IPS DF 6.9 (cell line): Measurements from ENCODE around the gene DDX31.

Source experiments
- DNase-seq: peaks from one replicate; pipeline ENCODE4 v3.0.0-alpha.2; 2013; ENCODE audit warnings: low read depth, low spot score
- H3K27ac ChIP-seq: one replicate; pipeline ENCODE4 v1.5.1; 2013; ENCODE audit warnings: low read length, control low read depth
- H3K27me3 ChIP-seq: 2 replicates; pipeline ENCODE4 v1.6.1; 2013; ENCODE audit warnings: mild to moderate bottlenecking, low read length; ENCODE audit not compliant: control insufficient read depth, insufficient read depth
- H3K36me3 ChIP-seq: 2 replicates; pipeline ENCODE4 v1.6.1; 2013; ENCODE audit warnings: low read length; ENCODE audit not compliant: control insufficient read depth, insufficient read depth
- H3K4me1 ChIP-seq: 2 replicates; pipeline ENCODE4 v1.6.1; 2013; ENCODE audit warnings: low read length; ENCODE audit not compliant: control insufficient read depth, insufficient read depth
- H3K4me3 ChIP-seq: 2 replicates; pipeline ENCODE4 v1.5.1; 2013; ENCODE audit warnings: mild to moderate bottlenecking, low read length
- H3K9me3 ChIP-seq: 2 replicates; pipeline ENCODE4 v1.6.1; 2013; ENCODE audit warnings: low read length, inconsistent platforms; ENCODE audit not compliant: control insufficient read depth, insufficient read depth
- WGBS: extraction: QIAGEN DNeasy Blood & Tissue Kit; methylation state at CpG from one replicate; pipeline ENCODE4 v1.1.7; 2013; ENCODE audit warnings: mixed read lengths, missing lambda C conversion rate; ENCODE audit not compliant: insufficient read length, insufficient coverage; 5-methylcytosine and 5-hydroxymethylcytosine counted together

DDX31 gene

DNA sequence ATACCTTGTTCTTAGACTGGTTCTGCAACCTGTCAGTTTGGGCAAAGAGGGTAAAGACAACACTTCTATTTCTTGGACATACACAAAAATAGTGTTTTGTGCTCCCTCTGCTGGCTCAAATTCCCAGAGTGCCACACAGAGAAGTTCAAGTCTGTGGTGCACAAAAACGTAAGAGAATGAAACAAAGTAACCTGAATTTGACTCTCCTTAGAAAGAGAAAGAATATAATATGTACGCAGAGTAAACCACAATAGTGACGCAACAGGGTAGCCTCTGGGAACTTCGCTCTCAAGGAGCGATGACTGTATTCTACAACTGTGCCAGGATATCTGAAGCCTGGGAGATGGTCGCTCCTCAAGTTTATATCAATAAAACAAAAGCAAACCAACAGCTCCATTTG, 18.5 kb downstream of the DDX31 start:
- Histone ChIP-seq H3K9me3 (no peaks in the 10 kb centered on the region), H3K36me3 (peaks cover 9% of the 10 kb centered on the region), H3K4me1 (no peaks in the 10 kb centered on the region), H3K4me3 (no peak overlapping the region), H3K27me3 (no peaks in the 10 kb centered on the region), H3K27ac (no peak overlapping the region)
- no peak for DNase-seq
- no CpG with 5 or more reads among the region's 6 CpGs for WGBS

DNA sequence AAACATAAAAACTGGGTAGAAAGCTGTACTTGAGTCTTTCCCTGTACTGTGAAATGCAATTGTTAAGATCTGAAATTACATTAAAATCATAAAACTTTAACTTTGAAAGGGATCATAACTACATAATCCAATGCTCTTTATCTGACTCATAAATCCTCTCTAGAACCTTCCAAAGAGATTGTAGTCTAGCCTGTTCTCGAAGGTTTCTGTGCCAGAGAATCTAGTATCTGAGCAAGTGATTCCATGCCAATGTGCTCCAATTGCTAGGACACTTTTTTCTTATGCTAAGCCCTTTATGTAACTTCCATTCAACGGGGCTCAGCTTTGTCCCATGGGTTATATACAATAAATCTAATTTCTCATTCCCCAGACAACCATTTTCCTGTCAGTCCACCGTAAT, 21.1 kb downstream of the DDX31 start:
- Histone ChIP-seq H3K27me3 (no peaks in the 10 kb centered on the region), H3K9me3 (no peaks in the 10 kb centered on the region), H3K4me1 (no peaks in the 10 kb centered on the region), H3K27ac (no peak overlapping the region), H3K36me3 (peaks cover 17% of the 10 kb centered on the region), H3K4me3 (no peak overlapping the region)
- no CpG with 5 or more reads among the region's 3 CpGs for WGBS
- no peak for DNase-seq

DNA sequence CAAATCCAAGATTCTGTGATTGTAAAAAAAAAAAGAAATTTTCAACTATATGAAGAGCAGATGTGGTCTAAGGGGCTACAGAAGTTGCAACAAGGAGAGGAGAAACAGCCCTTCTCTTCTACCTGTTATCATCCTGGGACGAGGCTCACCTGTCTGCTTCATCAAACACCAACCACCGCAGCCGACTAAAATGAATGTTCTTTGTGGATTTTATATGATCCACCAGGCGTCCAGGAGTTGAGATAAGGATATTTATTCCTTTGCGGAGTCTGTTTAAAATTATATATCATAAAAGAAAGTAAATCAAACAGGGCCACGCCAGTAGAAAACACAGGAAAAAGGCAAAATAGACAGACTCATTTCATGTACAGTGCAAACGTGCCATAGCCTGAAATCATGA, 21.5 kb downstream of the DDX31 start:
- H3K4me1 ChIP-seq = no peaks in the 10 kb centered on the region
- WGBS = no CpG with 5 or more reads among the region's 7 CpGs
- no peaks in the 10 kb centered on the region for H3K27me3 ChIP-seq
- H3K9me3 ChIP-seq = no peaks in the 10 kb centered on the region
- peaks cover 17% of the 10 kb centered on the region for H3K36me3 ChIP-seq
- DNase-seq = no peak
- no peak overlapping the region for H3K4me3 ChIP-seq
- no peak overlapping the region for H3K27ac ChIP-seq

DNA sequence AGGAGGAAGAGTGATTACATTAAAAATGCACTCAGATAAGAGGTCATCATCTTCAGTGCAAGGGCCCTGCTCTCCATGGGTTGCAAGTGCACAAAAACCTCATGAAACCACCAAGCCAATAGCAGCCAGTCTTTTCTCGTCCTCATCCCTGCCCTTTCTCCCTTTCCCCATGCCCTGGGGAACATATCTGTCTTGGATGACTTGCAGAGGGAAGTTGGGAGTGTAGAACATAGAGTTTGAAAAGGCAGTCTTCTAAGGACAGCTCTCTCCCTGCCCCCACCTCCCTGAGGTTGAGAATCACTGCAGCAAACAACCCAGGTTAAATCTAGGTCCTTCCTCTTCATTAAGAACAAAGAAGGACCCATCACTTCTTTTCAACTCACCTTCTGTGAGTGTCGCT, 22.0 kb downstream of the DDX31 start:
- no peak overlapping the region for H3K4me3 ChIP-seq
- H3K9me3 ChIP-seq = no peaks in the 10 kb centered on the region
- DNase-seq = no peak
- H3K4me1 ChIP-seq = no peaks in the 10 kb centered on the region
- H3K36me3 ChIP-seq = peaks cover 17% of the 10 kb centered on the region
- no peaks in the 10 kb centered on the region for H3K27me3 ChIP-seq
- no peak overlapping the region for H3K27ac ChIP-seq
- no CpG with 5 or more reads among the region's 2 CpGs for WGBS

DNA sequence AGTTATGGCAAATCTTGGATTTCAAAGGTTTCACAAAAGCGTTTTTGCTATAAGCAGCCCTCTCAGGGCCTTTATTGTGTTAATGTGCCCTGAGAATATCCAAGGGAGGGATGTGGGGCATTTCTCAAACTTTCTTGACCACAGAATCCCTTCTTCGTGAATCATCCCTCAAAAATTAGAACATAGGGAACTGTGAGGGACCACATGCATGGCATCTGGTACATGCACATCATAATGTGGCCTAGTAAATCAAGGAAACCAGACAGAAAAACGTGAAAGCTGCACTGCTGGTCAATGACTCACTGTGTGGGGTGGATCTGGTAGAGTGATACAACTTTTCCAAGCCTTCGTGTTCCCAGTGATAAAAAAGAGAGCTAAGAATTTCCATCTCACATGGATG, 22.4 kb downstream of the DDX31 start:
- no peaks in the 10 kb centered on the region for H3K4me1 ChIP-seq
- H3K9me3 ChIP-seq = no peaks in the 10 kb centered on the region
- no peaks in the 10 kb centered on the region for H3K27me3 ChIP-seq
- peaks cover 17% of the 10 kb centered on the region for H3K36me3 ChIP-seq
- no CpG with 5 or more reads among the region's 4 CpGs for WGBS
- DNase-seq = no peak
- no peak overlapping the region for H3K27ac ChIP-seq
- H3K4me3 ChIP-seq = no peak overlapping the region

DNA sequence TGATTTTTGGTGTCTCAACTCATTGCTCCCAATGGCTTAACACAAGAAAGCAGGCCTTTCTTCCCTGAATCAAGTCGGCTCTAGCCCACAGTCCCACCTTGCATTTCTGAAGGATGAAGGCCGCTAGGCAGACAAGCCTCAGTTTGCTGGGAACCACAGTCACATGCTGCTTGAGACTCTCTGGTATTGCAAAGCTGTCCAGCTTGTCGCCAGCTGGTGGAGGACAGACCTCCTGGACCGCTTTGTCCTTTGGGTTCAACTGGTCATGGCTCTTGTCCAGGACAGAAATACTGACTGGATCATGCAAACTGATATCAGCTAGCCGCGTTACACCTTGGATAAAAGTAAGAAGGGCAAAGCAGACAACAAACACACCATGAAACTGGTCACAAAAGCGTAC, 23.1 kb downstream of the DDX31 start:
- Histone ChIP-seq H3K4me3 (no peak overlapping the region), H3K4me1 (no peaks in the 10 kb centered on the region), H3K36me3 (peaks cover 17% of the 10 kb centered on the region), H3K27ac (no peak overlapping the region), H3K9me3 (no peaks in the 10 kb centered on the region), H3K27me3 (no peaks in the 10 kb centered on the region)
- DNase-seq = no peak
- no CpG with 5 or more reads among the region's 7 CpGs for WGBS

DNA sequence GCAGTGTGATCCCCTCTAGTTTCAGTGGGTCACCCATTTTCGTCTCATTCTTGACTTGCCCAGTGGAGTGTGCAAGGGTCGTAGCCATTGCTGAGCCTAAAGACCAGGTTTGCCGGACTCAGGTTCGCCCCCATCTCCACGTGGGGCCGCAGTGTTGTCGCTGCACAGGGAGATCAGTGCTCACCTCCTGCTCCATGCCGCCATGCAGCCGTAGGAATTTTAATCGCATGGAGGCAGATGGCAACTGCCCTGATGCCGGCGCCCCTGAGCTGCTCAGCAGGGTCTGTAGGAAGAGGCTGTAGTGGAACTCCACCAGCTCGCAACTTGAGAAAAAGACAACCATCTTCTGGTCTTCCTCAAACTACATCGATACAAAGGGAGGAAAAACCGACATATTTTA, 24.1 kb downstream of the DDX31 start:
- no CpG with 5 or more reads among the region's 15 CpGs for WGBS
- H3K27ac ChIP-seq = no peak overlapping the region
- no peaks in the 10 kb centered on the region for H3K9me3 ChIP-seq
- H3K4me3 ChIP-seq = no peak overlapping the region
- H3K4me1 ChIP-seq = no peaks in the 10 kb centered on the region
- H3K27me3 ChIP-seq = no peaks in the 10 kb centered on the region
- DNase-seq = no peak
- H3K36me3 ChIP-seq = peaks cover 17% of the 10 kb centered on the region

DNA sequence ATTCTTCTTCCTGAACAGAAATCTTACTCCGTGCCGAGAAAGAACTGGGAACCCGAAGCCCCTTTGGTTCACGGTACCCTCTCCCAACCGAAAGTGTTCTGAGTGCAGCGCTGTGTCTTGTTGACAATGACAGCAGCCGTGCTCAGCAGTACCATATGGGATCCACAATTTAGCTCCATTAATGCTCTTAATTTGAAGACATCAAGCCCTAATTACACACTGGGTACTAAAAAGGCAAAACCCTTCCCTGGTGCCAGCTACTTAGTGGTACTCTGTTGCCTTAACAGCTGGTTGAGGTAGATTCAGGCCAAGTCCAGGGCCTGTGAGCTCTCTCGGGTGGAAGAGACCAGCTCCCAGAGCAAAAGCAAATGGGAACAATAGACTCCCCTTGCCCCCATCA, 24.5 kb downstream of the DDX31 start:
- Histone ChIP-seq H3K27me3 (no peaks in the 10 kb centered on the region), H3K9me3 (no peaks in the 10 kb centered on the region), H3K4me3 (no peak overlapping the region), H3K36me3 (peaks cover 17% of the 10 kb centered on the region), H3K4me1 (no peaks in the 10 kb centered on the region), H3K27ac (no peak overlapping the region)
- WGBS = no CpG with 5 or more reads among the region's 8 CpGs
- DNase-seq = no peak

DNA sequence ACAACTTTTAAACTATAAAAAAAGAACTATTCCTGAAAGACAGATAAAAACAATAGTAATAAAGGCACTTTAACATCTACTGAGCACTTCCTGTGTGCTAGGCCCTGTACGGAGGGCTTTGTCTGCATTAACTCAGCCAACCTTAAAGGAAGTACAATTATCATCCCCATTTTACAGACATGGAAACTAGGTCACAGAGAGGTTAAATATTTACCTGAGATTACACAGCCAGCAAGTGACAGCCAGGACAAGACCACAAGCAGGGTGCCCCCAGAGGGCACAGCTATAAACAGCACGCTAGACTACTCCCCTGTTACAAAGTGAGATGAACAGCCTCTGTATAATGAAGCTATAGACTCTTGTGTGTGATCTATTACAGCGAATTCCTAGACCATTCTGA, 25.5 kb downstream of the DDX31 start:
- no CpG with 5 or more reads among the region's 3 CpGs for WGBS
- no peak overlapping the region for H3K4me3 ChIP-seq
- H3K4me1 ChIP-seq = no peaks in the 10 kb centered on the region
- H3K27me3 ChIP-seq = no peaks in the 10 kb centered on the region
- no peak overlapping the region for H3K27ac ChIP-seq
- H3K9me3 ChIP-seq = no peaks in the 10 kb centered on the region
- no peak for DNase-seq
- peaks cover 17% of the 10 kb centered on the region for H3K36me3 ChIP-seq

DNA sequence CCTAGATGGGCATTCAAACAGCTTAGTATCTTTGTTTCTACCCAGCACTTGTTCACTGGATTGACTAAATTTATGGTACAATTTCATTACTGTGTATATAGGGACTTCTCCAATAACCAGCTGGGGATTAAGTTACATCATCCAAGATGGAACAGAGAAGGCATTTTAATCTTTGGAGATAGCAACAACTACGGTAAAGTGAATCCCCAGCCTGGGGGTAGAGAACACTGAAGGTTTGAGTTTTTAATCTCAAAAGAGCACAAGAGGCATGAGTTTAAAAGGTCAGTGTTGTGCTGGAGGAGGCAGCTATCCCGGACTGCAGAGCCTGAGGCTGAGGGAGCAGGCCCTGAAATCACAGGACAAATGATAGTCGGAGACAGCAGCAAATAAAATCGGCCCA, 28.6 kb downstream of the DDX31 start:
- Histone ChIP-seq H3K36me3 (peaks cover 8% of the 10 kb centered on the region; the same call in 1 of the 2 replicates), H3K27ac (no peak overlapping the region), H3K4me3 (no peak overlapping the region), H3K27me3 (no peaks in the 10 kb centered on the region), H3K4me1 (no peaks in the 10 kb centered on the region), H3K9me3 (no peaks in the 10 kb centered on the region)
- no peak for DNase-seq
- no CpG with 5 or more reads among the region's 4 CpGs for WGBS

DNA sequence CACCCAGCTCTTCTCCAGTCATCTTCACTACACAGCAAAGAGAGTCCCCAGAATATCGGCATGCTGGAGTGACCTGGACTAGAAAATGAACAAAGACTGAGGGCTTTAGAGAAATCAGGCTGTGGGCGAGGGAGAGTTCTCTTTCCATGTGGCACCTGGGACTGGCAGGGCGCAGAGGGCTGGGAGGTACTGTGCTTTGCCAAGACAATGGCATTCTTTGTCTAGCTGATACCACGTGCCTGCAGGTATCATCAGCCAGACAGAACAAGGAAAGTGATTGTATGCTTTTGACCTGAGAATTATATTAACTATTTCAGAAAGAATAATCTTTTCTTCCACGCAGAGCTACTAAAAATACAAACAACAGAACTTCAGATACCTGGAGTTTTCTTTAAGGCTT, 30.5 kb downstream of the DDX31 start:
- Histone ChIP-seq H3K4me3 (no peak overlapping the region), H3K9me3 (no peaks in the 10 kb centered on the region), H3K27me3 (no peaks in the 10 kb centered on the region), H3K36me3 (no peaks in the 10 kb centered on the region), H3K4me1 (no peaks in the 10 kb centered on the region), H3K27ac (no peak overlapping the region)
- no CpG with 5 or more reads among the region's 5 CpGs for WGBS
- no peak for DNase-seq
